Umbilical cord (tissue), 2 donors: Measurements from ENCODE around the gene SPEG. TPM values are rescaled to one million over a fixed set of nuclear protein-coding genes. Genes with fewer than 3 reads are reported as not detected.

ENCODE experiments used
- DNase-seq: peaks from one replicate; pipeline ENCODE4 v3.0.0-alpha.2; 2015; ENCODE audit warnings: low spot score
- total RNA-seq: library from RNA; depleted of rRNA; stranded (reverse); fragments of >200 nt; gene quantifications from one replicate; pipeline ENCODE4 v1.2.3, GENCODE V29; 2014; ENCODE audit warnings: low replicate concordance; ENCODE audit not compliant: insufficient read depth

The SPEG gene
- total RNA-seq, 1 donor from 2014 or later, result 61.9 TPM

DNA sequence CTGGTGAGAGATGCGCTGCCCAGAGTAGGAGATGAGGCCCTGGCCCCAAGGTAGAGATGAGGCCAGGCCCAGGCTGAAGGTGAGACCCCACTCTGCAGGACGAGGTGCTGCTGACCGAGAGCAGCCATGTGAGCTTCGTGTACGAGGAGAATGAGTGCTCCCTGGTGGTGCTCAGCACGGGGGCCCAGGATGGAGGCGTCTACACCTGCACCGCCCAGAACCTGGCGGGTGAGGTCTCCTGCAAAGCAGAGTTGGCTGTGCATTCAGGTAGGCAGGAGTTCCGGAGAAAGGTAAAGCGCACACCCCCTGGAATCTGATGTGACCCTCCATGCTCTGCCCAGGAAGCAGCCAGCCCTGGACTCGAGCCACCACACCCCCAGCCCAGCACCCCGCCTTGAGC, 42.5 kb downstream of the SPEG start:
- no peak for DNase-seq

DNA sequence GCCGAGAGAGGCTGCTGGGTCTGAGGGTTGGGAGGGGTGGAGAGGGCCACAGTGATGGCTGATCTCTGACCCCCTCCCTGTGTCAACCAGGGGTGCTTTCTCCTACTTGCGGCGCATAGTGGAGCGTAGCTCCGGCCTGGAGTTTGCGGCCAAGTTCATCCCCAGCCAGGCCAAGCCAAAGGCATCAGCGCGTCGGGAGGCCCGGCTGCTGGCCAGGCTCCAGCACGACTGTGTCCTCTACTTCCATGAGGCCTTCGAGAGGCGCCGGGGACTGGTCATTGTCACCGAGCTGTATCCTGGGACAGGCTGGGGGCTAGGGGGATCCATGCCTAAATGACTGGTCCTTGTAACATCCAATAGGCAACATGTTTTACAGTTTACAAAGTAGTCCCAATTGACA, 43.2 kb downstream of the SPEG start:
- no peak for DNase-seq

GRCh38 chr2:219478916-219479315, 44.3 kb downstream of the SPEG start:
- no peak for DNase-seq

DNA sequence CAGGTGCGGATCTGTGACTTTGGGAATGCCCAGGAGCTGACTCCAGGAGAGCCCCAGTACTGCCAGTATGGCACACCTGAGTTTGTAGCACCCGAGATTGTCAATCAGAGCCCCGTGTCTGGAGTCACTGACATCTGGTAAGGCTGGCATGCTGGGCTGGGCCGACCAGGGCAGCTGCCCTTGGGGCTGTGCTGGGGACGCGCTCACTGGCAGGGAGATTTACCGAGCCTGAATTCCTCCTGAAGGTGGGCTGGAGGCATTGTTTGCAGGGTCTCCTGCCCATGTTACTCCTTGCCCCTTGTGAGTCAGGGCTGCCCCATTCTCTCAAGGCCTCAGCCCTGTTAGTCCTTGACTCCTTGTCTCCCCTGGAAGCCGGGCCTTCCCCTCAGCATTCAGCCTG, 45.4 kb downstream of the SPEG start:
- no peak for DNase-seq

DNA sequence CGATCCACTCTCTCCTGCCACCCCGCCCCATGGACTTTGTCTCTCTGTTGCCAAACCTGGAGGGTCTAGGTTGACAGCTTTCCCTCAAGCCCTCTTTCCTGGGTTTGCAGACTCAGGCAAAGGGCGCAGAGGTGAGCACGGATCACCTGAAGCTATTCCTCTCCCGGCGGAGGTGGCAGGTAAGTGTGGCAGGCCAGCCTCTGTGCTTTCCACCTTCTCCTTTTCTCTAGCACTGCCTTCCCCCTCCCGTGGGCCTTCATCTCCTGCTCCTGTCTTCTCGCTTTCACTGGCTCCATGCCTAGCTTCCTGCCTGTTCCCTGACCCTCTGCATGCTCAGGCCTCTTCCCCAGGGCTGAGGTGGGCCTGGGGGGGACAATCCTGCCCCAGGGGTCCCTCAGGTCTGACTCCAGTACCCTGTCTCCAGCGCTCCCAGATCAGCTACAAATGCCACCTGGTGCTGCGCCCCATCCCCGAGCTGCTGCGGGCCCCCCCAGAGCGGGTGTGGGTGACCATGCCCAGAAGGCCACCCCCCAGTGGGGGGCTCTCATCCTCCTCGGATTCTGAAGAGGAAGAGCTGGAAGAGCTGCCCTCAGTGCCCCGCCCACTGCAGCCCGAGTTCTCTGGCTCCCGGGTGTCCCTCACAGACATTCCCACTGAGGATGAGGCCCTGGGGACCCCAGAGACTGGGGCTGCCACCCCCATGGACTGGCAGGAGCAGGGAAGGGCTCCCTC, 48.2 kb downstream of the SPEG start:
- no peak for DNase-seq

DNA sequence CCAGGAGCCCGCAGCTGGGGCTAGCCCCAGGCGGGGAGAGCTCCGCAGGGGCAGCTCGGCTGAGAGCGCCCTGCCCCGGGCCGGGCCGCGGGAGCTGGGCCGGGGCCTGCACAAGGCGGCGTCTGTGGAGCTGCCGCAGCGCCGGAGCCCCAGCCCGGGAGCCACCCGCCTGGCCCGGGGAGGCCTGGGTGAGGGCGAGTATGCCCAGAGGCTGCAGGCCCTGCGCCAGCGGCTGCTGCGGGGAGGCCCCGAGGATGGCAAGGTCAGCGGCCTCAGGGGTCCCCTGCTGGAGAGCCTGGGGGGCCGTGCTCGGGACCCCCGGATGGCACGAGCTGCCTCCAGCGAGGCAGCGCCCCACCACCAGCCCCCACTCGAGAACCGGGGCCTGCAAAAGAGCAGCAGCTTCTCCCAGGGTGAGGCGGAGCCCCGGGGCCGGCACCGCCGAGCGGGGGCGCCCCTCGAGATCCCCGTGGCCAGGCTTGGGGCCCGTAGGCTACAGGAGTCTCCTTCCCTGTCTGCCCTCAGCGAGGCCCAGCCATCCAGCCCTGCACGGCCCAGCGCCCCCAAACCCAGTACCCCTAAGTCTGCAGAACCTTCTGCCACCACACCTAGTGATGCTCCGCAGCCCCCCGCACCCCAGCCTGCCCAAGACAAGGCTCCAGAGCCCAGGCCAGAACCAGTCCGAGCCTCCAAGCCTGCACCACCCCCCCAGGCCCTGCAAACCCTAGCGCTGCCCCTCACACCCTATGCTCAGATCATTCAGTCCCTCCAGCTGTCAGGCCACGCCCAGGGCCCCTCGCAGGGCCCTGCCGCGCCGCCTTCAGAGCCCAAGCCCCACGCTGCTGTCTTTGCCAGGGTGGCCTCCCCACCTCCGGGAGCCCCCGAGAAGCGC, 49.1 kb downstream of the SPEG start:
- peak; percentile 58 for DNase-seq

- no peak for DNase-seq
Measured at GRCh38 chr2:219484343-219485200, 49.9 kb downstream of the SPEG start.

DNA sequence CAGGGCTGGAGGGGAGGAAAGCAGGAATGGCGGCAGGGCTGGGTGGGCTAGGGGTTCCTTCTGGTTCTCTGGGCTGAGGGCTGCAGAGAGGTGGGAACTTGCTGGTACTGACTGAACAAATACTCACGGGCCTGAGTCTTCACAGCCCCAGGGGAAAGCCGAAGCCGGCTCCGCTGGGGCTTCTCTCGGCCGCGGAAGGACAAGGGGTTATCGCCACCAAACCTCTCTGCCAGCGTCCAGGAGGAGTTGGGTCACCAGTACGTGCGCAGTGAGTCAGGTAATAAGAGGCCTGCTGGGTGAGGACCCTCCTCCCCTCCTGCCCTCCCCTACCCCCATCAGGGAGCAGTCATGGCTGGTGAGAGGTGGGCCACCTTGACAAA, 50.5 kb downstream of the SPEG start:
- no peak for DNase-seq

DNA sequence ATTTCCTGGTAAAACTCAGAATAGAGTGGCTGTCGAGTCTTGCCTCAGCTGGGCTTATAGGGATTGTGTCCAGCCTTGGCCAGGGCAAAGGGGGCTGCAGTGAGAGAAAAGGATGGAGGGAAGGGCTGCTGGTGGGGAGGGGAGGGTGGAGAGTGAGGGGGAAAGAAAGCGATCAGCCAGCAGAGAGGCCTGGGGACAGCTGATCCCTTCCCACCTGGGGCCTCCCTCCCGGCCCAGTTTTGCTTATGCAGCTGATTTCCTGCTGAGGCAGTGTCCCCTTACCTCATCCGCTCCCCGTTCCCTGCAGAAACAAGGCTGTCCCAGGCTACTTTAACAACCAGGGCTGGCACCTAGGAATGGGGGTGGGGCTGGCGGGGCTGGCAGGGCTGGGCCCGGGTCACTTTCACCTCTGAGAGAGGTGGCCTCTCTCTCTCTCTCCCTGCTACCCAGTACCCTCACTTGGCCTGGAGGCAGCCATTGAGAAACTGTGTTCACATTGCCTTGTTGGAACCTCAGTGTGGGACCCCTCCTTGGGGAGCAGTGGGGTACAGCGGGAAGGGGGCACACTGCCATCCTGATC, 51.8 kb downstream of the SPEG start:
- no peak for DNase-seq

DNA sequence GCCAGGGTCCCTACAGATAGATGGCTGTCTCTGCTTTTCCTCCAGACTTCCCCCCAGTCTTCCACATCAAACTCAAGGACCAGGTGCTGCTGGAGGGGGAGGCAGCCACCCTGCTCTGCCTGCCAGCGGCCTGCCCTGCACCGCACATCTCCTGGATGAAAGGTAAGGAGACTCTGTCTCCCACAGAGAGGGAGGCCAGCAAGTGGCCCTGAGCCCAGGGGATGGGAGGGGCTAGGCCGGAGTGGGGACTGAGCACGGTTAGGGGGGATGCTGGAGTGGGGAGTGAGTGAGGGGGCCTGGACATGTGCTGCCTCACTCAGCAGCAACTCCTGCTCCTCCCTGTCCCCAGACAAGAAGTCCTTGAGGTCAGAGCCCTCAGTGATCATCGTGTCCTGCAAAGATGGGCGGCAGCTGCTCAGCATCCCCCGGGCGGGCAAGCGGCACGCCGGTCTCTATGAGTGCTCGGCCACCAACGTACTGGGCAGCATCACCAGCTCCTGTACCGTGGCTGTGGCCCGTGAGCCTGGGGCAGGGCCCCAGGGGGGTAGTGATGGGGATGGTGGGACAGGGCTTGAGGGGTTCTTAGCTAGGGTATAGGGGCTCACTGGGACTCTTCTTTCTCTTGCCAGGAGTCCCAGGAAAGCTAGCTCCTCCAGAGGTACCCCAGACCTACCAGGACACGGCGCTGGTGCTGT, 53.7 kb downstream of the SPEG start:
- no peak for DNase-seq

GRCh38 chr2:219488844-219489194, 54.2 kb downstream of the SPEG start:
- no peak for DNase-seq

DNA sequence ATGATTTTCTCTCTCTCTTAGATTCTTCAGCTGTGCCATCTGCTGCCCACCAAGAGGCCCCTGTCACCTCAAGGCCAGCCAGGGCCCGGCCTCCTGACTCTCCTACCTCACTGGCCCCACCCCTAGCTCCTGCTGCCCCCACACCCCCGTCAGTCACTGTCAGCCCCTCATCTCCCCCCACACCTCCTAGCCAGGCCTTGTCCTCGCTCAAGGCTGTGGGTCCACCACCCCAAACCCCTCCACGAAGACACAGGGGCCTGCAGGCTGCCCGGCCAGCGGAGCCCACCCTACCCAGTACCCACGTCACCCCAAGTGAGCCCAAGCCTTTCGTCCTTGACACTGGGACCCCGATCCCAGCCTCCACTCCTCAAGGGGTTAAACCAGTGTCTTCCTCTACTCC, 54.7 kb downstream of the SPEG start:
- no peak for DNase-seq

- no peak for DNase-seq
Measured at GRCh38 chr2:219490186-219490585, 55.5 kb downstream of the SPEG start.

DNA sequence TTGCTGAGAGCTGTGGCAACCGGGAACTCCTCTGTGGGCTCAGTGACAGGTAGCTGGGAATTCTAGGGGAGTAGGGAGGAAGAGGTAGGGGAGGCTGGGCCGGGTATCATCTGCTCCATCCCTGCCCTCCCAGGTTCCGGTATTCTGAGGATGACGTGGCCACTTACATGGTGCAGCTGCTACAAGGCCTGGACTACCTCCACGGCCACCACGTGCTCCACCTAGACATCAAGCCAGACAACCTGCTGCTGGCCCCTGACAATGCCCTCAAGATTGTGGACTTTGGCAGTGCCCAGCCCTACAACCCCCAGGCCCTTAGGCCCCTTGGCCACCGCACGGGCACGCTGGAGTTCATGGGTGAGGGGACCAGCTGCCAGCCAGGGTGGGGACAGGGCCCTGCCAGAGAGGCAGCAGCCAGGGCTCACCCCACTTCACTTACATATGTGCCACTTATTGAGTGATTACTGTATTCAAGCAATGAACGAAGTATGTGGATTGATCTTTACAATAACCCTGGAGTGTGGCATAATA, 56.0 kb downstream of the SPEG start:
- no peak for DNase-seq

- DNase-seq, result no peak
Measured at GRCh38 chr2:219491278-219491963, 56.8 kb downstream of the SPEG start.

- no peak for DNase-seq
Measured at GRCh38 chr2:219492575-219492974, 57.9 kb downstream of the SPEG start.

DNA sequence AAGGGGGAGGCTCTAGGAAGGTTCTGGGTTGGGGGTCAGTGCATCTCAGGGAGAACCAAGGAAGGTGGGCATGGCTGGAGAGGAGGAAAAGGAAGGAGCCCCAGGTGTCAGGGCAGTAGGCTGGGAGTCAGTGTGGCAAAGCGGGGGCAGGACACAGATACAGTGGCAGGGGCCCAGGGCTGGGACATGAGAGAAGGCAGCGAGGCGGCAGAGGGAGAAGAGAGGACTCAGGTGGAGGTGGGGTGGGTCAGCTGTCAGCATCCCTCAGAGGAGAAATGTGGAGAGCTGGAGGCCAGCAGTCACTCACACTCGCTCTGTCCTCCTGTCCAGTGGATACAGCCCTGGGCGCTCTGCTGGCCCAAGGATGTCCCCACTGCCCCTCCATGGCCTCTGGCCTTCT, 58.4 kb downstream of the SPEG start:
- no peak for DNase-seq

- no peak for DNase-seq
Measured at GRCh38 chr2:219494952-219495530, 60.4 kb downstream of the SPEG start.

- peak; percentile 84 for DNase-seq
Measured at GRCh38 chr2:219495531-219496122, 61.0 kb downstream of the SPEG start.
